MM.1S (cell line): ENCODE measurements around the gene FAM193A.

Experiments
- DNase-seq: peaks from one replicate; pipeline ENCODE4 v3.0.0-alpha.2; 2015
- H2AFZ ChIP-seq: fragments of 300-600 bp; sonication (generic); 2 replicates; pipeline ENCODE4 v1.6.0; 2016; ENCODE audit warnings: antibody characterized with exemption, low read length
- H3F3A ChIP-seq: fragments of 300-600 bp; sonication (generic); 2 replicates; pipeline ENCODE4 v1.6.1; 2016; ENCODE audit warnings: mild to moderate bottlenecking, antibody characterized with exemption, low read length, moderate library complexity, mixed read lengths; ENCODE audit not compliant: insufficient read depth
- H3K27ac ChIP-seq: fragments of 300-600 bp; sonication (generic); 2 replicates; pipeline ENCODE4 v1.5.1; 2016; ENCODE audit warnings: mild to moderate bottlenecking, low read length
- H3K27me3 ChIP-seq: fragments of 300-600 bp; sonication (generic); replicated peaks from 2 replicates; pipeline ENCODE4 v1.6.0; 2016; ENCODE audit warnings: low read length; ENCODE audit not compliant: insufficient read depth
- H3K36me3 ChIP-seq: fragments of 300-600 bp; sonication (generic); replicated peaks from 2 replicates; pipeline ENCODE4 v1.6.1; 2016; ENCODE audit warnings: mild to moderate bottlenecking, low read length, mixed read lengths; ENCODE audit not compliant: insufficient read depth
- H3K4me1 ChIP-seq: fragments of 300-600 bp; sonication (generic); 2 replicates; pipeline ENCODE4 v1.6.1; 2016; ENCODE audit warnings: low read length, mixed read lengths
- H3K4me2 ChIP-seq: fragments of 300-600 bp; sonication (generic); 2 replicates; pipeline ENCODE4 v1.6.0; 2016; ENCODE audit warnings: low read depth, low read length
- H3K4me3 ChIP-seq: fragments of 300-600 bp; sonication (generic); 2 replicates; pipeline ENCODE4 v1.5.1; 2016; ENCODE audit warnings: low read length, mixed read lengths
- H3K79me2 ChIP-seq: fragments of 300-600 bp; sonication (generic); 2 replicates; pipeline ENCODE4 v1.6.1; 2016; ENCODE audit warnings: mixed run types, low read length, mixed read lengths
- H3K9ac ChIP-seq: fragments of 300-600 bp; sonication (generic); 2 replicates; pipeline ENCODE4 v1.6.1; 2016; ENCODE audit warnings: low read length, mixed read lengths
- H3K9me2 ChIP-seq: fragments of 300-600 bp; sonication (generic); replicated peaks from 2 replicates; pipeline ENCODE4 v1.6.1; 2016; ENCODE audit warnings: mild to moderate bottlenecking, low read length, mixed read lengths; ENCODE audit not compliant: insufficient read depth
- H3K9me3 ChIP-seq: fragments of 300-600 bp; sonication (generic); replicated peaks from 2 replicates; pipeline ENCODE4 v1.6.1; 2016; ENCODE audit warnings: mild to moderate bottlenecking, low read length, mixed read lengths; ENCODE audit not compliant: insufficient read depth
- H4K20me1 ChIP-seq: fragments of 300-600 bp; sonication (generic); 2 replicates; pipeline ENCODE4 v1.6.1; 2016; ENCODE audit warnings: mild to moderate bottlenecking, low read length, moderate library complexity, mixed read lengths; ENCODE audit not compliant: insufficient read depth
- CTCF ChIP-seq: fragments of 300-600 bp; sonication (generic); IDR thresholded peaks from 2 replicates; pipeline ENCODE4 v1.5.1; 2016; ENCODE audit warnings: antibody characterized with exemption, low read length, mixed read lengths
- EZH2 ChIP-seq: fragments of 300-600 bp; sonication (generic); optimal IDR thresholded peaks from 2 replicates; pipeline ENCODE3; 2017; ENCODE audit warnings: low read depth, mild to moderate bottlenecking, antibody characterized with exemption, low read length, mixed read lengths
- EZH2phosphoT487 ChIP-seq: fragments of 300-600 bp; sonication (generic); IDR thresholded peaks from 2 replicates; pipeline ENCODE4 v1.6.1; 2018; ENCODE audit warnings: antibody characterized with exemption, low read length

Gene FAM193A

GRCh38 chr4:2604614-2605013 is 68.2 kb downstream of the FAM193A start:
- Histone ChIP-seq H3F3A (no peaks in the 10 kb centered on the region; the same call in 1 of the 2 replicates), H3K27ac (no peak overlapping the region), H3K9ac (no peak overlapping the region), H3K27me3 (no peaks in the 10 kb centered on the region), H4K20me1 (no peaks in the 10 kb centered on the region), H3K36me3 (no peaks in the 10 kb centered on the region), H3K4me3 (no peak overlapping the region), H3K79me2 (peaks cover 92% of the 10 kb centered on the region), H3K9me2 (no peaks in the 10 kb centered on the region), H3K4me1 (no peaks in the 10 kb centered on the region), H3K4me2 (no peak overlapping the region), H2AFZ (no peak overlapping the region), H3K9me3 (no peaks in the 10 kb centered on the region)
- DNase-seq: no peak
- TF ChIP-seq CTCF (no peak), EZH2phosphoT487 (no peak), EZH2 (no peak)

DNA sequence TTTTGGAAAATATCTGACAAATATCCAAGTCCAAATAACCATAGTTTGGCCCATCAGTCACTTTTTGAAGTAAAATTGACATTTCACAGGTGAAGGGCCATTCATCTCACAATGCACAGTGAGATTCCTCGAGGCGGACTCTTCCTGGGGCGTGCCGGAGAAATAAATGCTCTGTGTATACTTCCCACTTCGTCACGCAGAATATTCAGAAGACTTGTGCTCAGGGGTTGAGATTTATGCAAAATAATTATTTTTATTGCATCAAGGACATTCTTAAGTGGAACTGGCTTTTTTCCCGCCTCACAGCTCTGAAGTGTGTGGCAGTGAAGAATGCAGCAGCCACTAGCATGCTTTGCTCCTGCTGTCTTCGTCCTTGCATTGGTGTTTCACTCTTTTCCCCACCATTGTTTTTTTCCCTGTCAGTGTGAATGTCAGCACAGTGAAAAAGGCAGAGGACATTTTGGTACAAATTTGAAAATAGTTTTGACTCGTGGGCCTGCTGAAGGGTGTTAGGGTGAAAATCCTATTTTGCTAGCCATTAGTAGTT is 70.6 kb downstream of the FAM193A start:
- H3K9ac ChIP-seq: no peak overlapping the region
- H3K4me1 ChIP-seq: no peaks in the 10 kb centered on the region
- no peaks in the 10 kb centered on the region; the same call in 1 of the 2 replicates for H3F3A ChIP-seq
- TF ChIP-seq CTCF (no peak), EZH2 (no peak), EZH2phosphoT487 (no peak)
- H3K36me3 ChIP-seq: no peaks in the 10 kb centered on the region
- H3K4me2 ChIP-seq: no peak overlapping the region
- H3K27ac ChIP-seq: no peak overlapping the region
- DNase-seq: no peak
- no peak overlapping the region for H3K4me3 ChIP-seq
- no peak overlapping the region for H2AFZ ChIP-seq
- no peaks in the 10 kb centered on the region for H3K9me3 ChIP-seq
- H3K27me3 ChIP-seq: no peaks in the 10 kb centered on the region
- H3K79me2 ChIP-seq: peaks cover 91% of the 10 kb centered on the region
- H4K20me1 ChIP-seq: no peaks in the 10 kb centered on the region
- no peaks in the 10 kb centered on the region for H3K9me2 ChIP-seq

- H4K20me1 ChIP-seq: no peaks in the 10 kb centered on the region
- no peak overlapping the region for H2AFZ ChIP-seq
- no peaks in the 10 kb centered on the region for H3K9me2 ChIP-seq
- no peaks in the 10 kb centered on the region for H3K9me3 ChIP-seq
- peaks cover 95% of the 10 kb centered on the region for H3K79me2 ChIP-seq
- H3K4me3 ChIP-seq: no peak overlapping the region
- DNase-seq: no peak
- no peak overlapping the region for H3K4me2 ChIP-seq
- no peaks in the 10 kb centered on the region; the same call in 1 of the 2 replicates for H3F3A ChIP-seq
- H3K27me3 ChIP-seq: no peaks in the 10 kb centered on the region
- no peaks in the 10 kb centered on the region for H3K4me1 ChIP-seq
- no peaks in the 10 kb centered on the region for H3K36me3 ChIP-seq
- TF ChIP-seq CTCF (no peak), EZH2phosphoT487 (no peak), EZH2 (no peak)
- no peak overlapping the region for H3K9ac ChIP-seq
- H3K27ac ChIP-seq: no peak overlapping the region
Measured at GRCh38 chr4:2607822-2608221, 71.4 kb downstream of the FAM193A start.
